IPS-18c (cell line): Measurements from ENCODE around the gene PTPRT.
"Not testable (repeated sequence)": the region's sequence is repeated elsewhere in the genome, so short reads cannot be mapped to it uniquely, and the experiment has no call there.

Experiments
- H3K4me3 ChIP-seq: 2 replicates; pipeline ENCODE4 v1.7.0; 2013; ENCODE audit warnings: low read depth, mild to moderate bottlenecking, low read length, moderate library complexity; ENCODE audit not compliant: insufficient read depth
- H3K9me3 ChIP-seq: one replicate; pipeline ENCODE4 v1.6.1; 2013; ENCODE audit warnings: mild to moderate bottlenecking, low read length, moderate library complexity; ENCODE audit not compliant: control insufficient read depth, insufficient read depth

PTPRT gene

DNA sequence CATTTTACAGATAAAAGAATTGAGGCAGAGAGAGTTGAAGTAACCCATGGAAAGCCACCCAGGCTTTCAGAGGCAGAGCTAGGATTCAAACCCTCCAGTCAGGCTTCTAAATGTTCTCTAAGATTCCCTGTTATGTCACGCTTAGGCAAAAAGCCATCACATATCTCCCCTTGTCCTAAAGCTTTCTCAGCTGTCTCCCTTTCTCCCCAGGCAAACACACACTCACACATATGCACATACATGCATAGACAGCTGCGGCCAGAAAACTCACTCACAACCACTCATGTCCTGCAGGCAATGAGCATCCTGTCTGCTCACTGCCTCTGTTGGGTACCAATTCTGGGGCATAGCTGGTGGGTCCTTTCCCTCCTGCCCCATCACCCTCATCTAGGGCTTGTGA lies 975.6 kb downstream of the PTPRT start:
- Histone ChIP-seq H3K4me3 (no peak overlapping the region), H3K9me3 (no peaks in the 10 kb centered on the region)

GRCh38 chr20:42212391-42212790 lies 977.3 kb downstream of the PTPRT start:
- Histone ChIP-seq H3K9me3 (no peaks in the 10 kb centered on the region), H3K4me3 (no peak overlapping the region)

DNA sequence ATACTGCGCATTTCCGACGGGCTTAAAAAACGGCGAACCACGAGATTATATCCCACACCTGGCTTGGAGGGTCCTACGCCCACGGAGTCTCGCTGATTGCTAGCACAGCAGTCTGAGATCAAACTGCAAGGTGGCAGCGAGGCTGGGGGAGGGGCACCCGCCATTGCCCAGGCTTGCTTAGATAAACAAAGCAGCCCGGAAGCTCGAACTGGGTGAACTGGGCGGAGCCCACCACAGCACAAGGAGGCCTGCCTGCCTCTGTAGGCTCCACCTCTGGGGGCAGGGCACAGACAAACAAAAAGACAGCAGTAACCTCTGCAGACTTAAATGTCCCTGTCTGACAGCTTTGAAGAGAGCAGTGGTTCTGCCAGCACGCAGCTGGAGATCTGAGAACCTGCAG lies 983.1 kb downstream of the PTPRT start:
- not testable (repeated sequence) for H3K4me3 ChIP-seq, H3K9me3 ChIP-seq

GRCh38 chr20:42204109-42204660 lies 985.5 kb downstream of the PTPRT start:
- H3K9me3 ChIP-seq, result no peaks in the 10 kb centered on the region
- no peak overlapping the region for H3K4me3 ChIP-seq

DNA sequence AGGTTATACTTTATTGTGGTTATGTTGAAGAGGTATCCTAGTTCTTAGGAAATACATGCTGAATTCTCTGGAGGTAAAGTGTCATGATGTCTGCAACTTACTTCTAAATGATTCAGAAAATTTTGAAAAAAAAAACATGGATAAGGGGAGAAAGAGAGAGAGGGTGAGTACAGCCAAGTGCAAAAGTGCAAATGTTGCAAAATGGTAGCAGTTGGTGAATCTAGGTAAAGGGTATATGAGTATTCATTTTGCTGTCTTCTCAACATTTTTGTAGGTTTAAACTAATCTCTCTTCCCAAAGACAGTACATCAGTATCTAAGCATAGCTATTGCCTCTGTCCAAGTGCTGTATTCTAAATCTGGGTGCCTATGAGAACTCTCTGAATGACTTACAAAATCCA lies 992.1 kb downstream of the PTPRT start:
- H3K9me3 ChIP-seq, result no peaks in the 10 kb centered on the region

DNA sequence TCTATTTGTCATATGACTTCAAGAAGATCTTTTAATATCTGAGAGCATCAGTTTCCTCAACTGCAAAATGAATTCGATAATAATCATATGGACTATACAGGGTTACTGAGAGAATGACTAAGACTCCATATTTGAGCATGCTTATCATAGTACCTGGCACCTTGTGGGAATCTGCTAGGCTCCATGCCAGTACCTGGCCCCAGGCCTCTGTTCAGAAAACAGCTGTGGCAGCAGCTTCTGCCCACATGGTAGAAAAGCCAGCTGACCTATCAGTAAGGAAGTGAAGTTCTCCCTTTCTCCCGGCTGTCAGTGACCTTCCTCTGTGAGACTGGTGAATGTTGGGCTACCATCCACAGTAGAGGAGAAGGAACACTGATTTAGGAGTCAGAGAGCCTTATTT lies 996.6 kb downstream of the PTPRT start:
- Histone ChIP-seq H3K4me3 (no peak overlapping the region), H3K9me3 (no peaks in the 10 kb centered on the region)

More for the DNA sequence above, 992.1 kb downstream of the PTPRT start:
- H3K4me3 ChIP-seq, result no peak overlapping the region

DNA sequence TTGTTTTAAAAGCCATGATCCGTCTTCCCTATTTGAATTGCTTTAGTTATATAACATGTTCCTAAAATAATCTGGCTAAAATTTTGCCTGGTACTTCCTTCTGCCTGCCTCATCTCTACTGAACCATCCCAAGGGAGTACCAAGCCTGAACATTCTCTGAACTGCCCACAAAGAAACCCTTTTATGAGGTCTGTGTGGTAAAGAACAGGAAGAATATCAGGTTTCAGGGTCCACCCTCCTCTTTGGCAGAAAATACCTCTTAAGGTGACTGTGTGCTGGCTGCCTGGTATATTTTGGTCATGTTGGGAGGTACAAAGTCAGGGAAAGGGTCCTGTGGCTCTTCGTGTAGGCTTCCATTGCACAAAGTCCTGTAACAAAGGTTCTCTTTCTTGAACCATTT lies 997.4 kb downstream of the PTPRT start:
- H3K4me3 ChIP-seq, result no peak overlapping the region
- H3K9me3 ChIP-seq, result no peaks in the 10 kb centered on the region

GRCh38 chr20:42191140-42191860 lies 998.4 kb downstream of the PTPRT start:
- Histone ChIP-seq H3K9me3 (no peaks in the 10 kb centered on the region), H3K4me3 (no peak overlapping the region)

- Histone ChIP-seq H3K9me3 (no peaks in the 10 kb centered on the region), H3K4me3 (no peak overlapping the region)
Measured at GRCh38 chr20:42190084-42190483, 999.6 kb downstream of the PTPRT start.

GRCh38 chr20:42186337-42186736 lies 1003.4 kb downstream of the PTPRT start:
- no peaks in the 10 kb centered on the region for H3K9me3 ChIP-seq

GRCh38 chr20:42183147-42183546 lies 1006.6 kb downstream of the PTPRT start:
- no peaks in the 10 kb centered on the region for H3K9me3 ChIP-seq
- no peak overlapping the region for H3K4me3 ChIP-seq

More at GRCh38 chr20:42186337-42186736, 1003.4 kb downstream of the PTPRT start:
- H3K4me3 ChIP-seq, result no peak overlapping the region

DNA sequence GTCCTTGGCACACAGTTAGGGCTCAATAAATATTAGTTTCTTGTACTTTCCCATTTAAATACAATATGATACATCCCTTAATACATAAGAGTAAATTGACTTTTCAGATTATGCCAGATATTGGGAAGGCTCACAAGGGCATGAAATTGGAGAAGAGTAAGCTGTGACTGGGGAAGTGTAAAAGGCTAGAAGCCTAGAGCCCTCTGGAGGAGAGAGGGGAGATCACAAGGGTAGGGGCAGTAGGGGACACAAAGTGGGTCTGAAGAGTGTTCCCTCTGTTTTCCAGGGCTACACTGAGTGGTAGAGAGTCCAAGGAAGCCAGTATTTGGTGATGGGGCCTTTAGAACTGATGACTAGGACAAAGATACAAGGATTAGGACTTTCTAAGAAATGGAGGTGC lies 1008.6 kb downstream of the PTPRT start:
- no peaks in the 10 kb centered on the region for H3K9me3 ChIP-seq

DNA sequence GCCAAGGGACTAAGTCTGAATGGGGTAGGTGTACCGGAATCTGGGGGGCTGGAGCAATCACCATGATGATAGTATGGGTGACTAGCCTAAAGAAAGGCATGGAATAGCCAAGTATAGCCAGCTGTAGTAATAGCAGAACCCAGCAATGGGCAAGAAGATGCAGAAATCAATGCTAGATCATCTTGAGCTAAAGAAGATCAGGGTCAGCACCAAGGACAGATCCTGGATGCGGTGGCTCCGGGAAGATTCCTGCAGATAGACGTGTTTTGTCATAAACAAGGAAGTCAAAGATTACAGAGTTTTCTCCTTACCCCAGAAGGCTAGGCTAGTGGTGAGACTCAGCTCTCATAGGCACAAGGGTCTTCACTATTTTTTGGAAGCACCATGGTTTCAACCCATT lies 1009.9 kb downstream of the PTPRT start:
- Histone ChIP-seq H3K9me3 (no peaks in the 10 kb centered on the region), H3K4me3 (no peak overlapping the region)

More for the DNA sequence above, 1008.6 kb downstream of the PTPRT start:
- H3K4me3 ChIP-seq, result no peak overlapping the region

DNA sequence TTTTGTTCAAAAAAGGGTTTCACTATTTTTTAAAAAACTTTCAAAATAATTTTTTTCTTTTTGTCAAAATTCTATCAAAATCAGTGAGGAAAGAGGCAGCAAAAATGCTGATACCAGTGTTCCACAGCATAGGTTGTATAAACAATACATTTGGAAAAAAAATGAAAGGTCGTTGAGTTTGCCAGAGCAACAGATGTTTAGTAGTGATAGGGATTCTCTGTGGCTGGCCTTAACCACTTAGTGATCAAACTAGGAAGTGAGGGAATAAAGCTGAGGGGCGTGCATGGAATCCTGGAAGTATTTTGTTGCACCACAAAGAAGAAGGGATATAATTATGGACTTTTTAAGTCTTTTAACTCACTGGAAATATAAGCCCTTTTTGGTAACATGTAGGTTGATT lies 1016.3 kb downstream of the PTPRT start:
- H3K4me3 ChIP-seq, result no peak overlapping the region
- no peaks in the 10 kb centered on the region for H3K9me3 ChIP-seq

- Histone ChIP-seq H3K4me3 (no peak overlapping the region), H3K9me3 (no peaks in the 10 kb centered on the region)
Measured at GRCh38 chr20:42164121-42164890, 1025.4 kb downstream of the PTPRT start.

DNA sequence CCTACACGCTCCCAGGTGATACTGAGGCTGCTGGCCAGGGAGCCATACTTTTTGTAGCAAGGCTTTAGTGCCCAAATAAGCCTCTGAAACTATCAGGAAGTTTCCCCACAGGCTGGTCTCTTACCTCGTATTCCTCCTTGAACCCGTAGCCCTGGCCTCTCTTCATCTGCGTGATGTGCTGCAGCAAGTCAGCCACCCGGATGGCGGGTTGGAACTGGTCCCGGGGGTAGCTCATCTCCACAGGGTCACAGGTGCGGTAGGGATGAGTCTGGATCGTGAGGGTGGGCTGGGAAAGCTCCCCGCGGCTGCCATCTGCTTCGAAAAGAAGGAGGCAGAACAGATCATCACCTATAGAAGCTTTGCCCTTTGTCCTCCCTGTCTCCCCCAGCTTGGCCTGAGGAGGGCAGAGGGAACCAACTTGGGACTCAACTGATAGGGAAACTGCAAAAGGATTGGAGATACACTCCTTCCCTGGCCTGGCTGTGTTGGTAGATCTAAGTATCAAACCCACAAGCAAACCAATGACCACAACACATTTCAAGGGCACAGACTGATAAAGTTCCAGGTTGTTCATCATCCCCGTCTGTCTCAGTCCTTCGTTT lies 1028.4 kb downstream of the PTPRT start:
- H3K9me3 ChIP-seq, result no peaks in the 10 kb centered on the region
- H3K4me3 ChIP-seq, result no peak overlapping the region

- Histone ChIP-seq H3K9me3 (no peaks in the 10 kb centered on the region), H3K4me3 (no peak overlapping the region)
Measured at GRCh38 chr20:42159808-42160207, 1029.9 kb downstream of the PTPRT start.

- no peak overlapping the region for H3K4me3 ChIP-seq
- H3K9me3 ChIP-seq, result no peaks in the 10 kb centered on the region
Measured at GRCh38 chr20:42158272-42158671, 1031.4 kb downstream of the PTPRT start.
